A204.1 (cell line): ENCODE data around the gene LHFPL6.

Source experiments
- FAIRE-seq: peaks from 2 replicates; lab custom pipeline; 2012; peaks lifted over from hg19 to GRCh38; lab: Jason Lieb, UNC

The LHFPL6 gene

DNA sequence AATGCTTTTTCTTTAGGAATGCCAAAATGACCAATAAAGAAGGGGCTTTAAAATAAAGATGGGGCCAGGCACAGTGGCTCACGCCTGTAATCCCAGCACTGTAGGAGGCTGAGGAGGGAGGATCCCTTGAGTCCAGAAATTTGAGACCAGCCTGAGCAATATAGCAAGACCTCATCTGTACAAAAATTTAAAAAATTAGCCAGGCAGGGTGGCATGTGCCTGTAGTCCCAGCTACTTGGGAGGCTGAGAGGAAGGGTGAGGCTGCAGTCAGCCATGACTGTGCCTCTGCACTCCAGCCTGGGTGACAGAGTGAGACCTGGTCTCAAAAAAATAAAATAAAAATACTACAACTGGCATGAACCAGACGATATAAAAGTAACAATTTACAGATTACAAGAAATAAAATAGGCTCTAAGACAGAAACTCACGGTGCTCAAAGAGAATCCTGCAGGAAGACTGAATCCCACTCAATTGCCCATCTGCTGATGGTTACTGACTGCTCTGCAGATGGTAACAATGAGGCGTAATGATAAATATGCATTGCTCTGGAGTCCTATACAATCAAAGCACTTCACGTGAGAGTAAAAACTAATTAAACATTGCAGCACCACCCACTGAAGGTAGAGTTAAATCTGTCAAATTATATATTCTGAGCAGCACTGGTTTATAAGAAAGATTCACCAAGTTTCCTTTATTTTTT, 93.2 kb downstream of the LHFPL6 start:
- FAIRE-seq: no peak

DNA sequence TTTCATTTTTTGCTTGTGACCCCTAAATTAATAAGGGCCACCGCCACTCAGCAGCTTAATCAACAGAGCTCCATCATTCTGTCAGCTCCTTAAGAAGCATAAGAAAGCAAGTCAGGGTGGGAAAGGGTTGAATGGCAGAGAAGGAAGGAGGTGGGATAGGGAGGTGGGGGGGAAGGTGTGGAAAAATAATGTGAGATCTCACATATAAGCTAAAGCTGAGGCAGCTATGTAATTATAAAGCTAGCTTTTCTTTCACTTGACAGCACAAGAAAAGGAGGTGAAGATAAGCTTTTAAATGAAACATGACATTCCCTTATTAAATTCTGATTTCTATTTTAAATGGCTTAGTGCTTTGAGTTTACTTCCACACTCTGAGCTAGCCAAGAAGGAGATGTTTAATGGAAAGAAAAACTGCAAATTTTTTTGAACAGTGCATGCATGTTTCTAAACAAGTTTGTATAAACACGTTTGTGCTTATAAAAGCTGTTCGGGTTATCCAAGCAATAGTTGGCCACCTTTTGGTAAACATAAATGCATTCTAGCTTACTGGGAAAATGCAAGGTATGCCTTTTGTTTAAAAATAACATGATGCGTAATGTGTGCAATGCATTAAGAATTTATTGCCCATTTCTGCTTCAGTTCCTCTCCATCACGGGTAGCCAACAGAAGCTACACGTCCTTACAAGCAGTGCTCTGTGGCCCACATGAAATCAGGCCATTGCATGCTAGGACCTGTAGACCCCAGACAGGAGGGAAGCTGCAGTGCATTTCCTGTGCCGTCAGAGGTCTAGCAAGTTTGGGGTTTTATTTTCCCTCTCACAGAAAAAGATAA, 96.2 kb downstream of the LHFPL6 start:
- no peak for FAIRE-seq

DNA sequence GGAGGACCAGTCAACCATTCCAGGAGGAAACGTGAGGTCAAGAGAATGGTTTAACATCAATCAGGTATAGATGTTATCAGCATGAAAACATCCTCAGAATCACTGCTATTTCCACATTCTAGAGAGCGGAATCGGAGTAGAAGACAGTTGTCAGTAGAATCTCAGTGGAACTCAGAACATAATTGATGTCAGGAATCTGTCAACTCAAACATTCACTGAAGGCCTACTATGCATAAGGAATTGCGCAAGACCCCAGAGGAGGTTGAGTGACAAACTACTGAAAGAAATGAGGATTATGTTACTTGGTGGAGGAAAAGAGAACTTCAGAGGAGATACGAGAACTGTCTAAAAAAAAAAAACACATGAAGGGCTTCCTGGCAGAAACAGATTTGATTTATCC, 97.8 kb downstream of the LHFPL6 start:
- no peak for FAIRE-seq

DNA sequence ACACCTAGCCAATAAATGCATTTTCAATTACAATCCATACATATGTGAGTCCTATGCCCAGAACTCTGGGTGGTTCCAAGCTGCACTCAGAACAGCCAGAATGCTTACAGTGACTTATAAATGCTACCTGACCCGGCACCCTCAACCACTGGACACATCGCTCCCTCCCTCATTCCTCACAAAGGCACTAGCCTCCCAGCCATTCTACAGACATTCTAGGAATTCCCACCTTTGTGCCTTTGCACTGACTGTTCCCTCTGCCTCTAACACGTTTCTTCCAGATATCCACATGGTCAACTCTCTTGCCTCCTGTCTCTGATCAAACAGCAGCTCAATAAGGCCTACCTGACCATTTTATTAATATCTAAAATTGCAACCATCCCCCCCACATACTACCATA, 99.9 kb downstream of the LHFPL6 start:
- FAIRE-seq: no peak

DNA sequence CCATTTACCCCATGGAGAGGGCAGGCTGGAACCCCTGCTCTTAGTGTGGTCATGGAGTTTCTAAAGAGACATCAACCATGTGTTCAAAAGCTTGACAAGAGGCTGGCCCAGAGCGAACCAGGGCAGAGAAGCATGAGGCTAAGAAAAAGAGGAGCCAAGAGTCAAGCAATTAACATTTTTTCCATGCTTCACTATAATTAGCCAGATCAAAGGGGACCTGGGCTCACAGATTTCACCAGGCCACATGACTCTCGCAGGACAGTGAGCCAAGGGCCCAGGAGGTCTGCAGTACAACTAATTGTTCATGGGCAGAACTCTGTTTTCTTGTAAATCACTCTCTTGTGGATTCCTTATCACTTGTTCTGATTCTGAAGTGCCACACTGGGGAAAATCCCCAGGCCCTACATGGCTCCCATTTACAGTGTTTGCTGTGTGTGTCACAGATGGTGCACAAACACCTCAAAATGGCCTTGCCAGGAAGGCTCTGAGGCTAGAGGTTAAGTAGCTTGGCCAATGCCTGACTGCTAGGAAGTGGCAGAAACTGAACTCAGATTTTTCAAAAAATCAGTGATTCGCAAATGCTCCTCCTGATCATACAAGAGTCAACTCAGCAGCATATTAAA, 101.2 kb downstream of the LHFPL6 start:
- FAIRE-seq: no peak

DNA sequence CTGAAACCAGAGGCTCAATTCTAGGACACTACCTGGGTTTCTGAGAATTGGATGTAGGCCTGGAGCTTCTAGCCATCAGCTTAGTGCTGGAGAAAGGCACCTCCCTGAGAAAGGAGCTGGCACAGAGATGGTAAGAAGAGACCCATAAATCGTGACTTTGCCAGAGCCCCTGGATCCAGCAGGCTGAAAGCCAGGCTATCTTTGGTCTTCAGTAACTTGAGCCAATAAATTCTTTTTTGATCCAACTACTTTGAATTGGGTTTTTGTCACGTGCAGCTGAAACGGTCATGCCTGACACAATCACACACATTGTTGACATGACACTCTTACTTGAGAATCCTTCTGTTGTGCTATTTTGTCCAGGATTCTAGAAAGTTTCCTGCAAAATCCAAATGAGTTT, 103.4 kb downstream of the LHFPL6 start:
- no peak for FAIRE-seq

DNA sequence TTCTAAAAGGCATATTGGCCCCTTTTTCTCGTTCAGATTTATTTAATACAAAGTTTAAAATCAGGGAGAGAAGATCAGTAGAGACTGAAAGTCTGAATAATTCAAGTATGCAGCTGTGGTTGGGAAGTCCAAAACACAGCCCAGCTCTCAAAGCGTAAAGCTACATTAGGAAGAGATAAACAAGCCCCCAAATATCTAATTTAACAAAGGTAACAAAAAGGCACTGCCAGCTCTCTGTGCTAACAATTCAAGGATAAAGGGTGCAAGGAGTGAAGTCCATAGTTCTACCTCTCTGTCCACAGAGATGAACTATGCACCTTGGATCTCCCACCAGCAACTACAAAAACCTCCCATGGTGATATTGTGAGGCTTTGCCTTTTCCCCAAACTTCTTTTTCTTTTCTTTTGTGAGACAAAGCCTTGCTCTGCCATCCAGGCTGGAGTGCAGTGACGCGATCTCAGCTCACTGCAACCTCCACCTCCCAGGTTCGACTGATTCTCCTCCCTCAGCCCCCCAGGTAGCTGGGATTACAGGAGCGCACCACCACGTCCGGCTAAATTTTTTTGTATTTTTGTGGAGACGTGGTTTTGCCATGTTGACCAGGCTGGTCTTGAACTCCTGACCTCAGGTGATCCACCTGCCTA, 104.4 kb downstream of the LHFPL6 start:
- FAIRE-seq: no peak

DNA sequence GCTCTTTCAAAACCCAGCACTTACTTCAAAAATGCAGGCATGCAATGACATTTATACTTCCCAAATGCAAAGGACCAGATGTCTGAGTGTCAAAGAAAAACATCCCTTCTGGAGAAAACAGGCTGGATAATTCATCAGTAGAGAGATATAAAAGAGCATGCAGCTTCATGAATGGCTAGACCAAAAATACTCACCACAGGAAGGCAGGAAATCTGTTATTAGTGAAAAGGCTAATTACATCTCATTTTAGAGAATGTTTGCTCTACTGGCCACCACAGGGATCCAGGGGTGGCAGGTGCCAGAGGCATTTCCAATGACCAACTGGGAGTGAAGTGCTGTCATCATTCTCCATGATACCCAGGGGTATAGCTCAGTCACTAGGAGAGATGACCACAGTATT, 106.5 kb downstream of the LHFPL6 start:
- no peak for FAIRE-seq

DNA sequence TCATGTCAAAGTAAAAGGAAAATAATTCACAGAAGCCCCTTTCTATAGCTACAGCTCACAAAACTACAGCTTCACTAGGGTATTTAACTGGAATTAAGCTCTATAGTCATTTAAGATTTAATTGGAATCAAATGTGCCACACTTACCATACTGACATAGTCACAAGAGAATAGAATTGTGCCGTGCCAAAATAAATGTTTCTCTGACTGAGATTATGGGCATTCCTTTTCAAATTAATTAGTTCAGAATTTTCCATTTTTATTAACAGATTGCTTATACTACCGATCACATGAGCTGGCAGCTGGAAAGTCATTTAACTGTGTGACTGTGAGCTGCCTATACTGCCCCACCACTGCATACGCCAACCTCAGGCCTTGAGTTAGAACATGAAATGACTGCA, 108.4 kb downstream of the LHFPL6 start:
- FAIRE-seq: no peak

DNA sequence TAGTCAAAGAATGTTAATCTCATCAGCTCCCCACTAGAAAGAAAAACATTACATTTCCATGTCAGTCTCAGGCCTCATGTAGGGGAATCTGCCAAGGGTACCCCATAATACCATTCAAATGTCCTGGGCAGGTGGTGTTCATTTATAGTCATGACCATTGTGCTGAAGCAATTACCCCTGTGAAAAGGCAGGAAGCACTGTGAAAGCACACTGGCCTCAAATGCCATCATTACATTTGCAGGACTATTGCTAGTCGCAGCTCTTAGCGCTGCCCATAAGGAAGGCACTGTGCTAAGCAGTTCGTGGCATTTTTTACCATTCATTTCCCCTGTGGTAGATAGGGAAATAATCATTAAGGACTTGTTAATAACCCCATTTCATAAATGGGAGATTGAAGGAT, 109.0 kb downstream of the LHFPL6 start:
- FAIRE-seq: no peak

DNA sequence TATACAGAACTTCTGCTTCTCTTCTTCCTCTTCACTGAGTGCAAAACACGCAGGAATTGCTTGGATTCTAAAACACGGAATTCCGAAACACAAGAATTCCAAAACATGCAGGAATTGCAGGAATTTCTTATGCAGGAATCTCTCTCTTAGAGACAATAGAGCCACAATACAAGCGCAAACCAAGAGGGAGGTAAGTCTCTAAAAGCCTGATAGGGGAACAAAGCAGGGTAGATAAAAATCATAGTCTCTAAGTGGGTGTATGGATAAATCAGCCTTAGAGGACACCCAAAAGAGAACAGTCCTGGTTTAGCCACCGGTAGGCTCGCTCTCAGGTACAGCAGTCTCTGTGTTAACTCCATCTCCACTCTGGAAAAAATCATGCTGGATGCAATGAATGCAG, 112.9 kb downstream of the LHFPL6 start:
- FAIRE-seq: no peak

DNA sequence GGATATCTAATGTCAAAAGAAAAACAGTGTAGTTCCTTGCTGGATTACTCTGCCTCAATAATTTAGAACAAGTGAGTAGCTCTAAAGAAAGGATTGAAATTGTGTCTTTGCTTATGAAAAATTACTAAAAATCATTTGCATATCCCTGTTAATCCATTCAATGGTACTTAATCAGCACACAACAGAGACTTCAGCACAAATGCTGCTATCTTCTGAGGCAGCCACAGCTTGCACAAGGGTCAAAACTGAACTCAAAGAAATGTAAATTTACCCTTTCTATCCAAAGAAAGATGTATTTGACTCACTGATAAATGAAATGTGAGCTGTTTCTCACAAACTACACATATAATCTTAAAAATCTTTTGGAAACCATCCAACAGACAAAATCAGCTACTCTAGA, 116.2 kb downstream of the LHFPL6 start:
- FAIRE-seq: no peak

DNA sequence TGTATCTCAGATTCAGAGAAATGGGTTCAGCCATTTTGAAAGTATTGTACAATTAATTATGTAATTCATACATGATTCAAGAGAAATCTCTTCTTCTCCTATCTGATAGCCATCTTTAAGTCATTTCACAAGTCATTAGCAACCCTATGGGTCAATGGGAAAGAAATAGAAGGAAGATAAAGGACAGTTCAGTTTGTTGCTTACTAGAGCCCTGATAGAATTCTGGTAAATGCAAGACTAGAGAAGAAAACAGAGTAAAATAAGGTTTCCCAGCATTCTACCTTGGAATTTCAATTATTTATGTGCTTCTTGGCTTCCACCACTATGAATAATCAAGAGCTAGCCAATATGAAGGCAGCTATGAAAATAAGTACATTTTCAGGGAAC, 117.7 kb downstream of the LHFPL6 start:
- FAIRE-seq: no peak

DNA sequence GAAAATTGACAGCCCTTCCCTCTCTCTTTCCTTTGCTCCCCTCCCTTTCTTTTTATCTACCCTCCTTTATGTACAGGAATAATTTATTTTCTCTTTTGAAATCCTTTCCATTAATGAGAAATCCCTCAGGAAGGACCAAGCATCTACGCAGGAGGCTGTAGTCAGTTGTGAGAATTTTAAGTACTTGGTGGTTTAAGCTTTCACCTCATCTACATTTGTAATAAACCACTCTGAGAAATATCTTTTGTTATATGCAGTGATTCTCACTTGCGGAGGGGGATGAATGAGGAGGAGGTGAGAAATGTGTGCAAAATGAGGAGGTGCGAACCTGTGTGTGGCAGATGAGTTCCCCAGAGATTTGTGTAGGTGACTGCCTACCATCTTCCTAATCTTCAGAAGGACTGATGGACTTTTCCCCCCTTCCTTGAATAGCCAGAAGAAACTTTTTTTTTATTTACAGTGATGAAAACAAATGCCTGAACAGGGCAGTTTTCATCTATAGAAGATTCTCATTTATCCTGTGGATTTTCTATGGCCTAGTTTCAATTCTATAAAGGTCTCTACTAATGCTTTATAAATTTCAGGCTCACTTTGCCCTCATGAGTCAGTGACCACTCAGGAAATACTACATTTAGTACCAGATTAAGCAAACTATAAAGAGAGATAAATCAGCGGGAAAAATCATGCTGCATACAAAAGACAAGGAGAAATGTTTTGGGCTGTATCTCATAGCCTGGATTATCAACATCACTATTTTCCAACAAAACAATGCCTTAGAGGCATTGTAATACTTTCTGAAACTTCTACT, 118.3 kb downstream of the LHFPL6 start:
- FAIRE-seq: no peak

DNA sequence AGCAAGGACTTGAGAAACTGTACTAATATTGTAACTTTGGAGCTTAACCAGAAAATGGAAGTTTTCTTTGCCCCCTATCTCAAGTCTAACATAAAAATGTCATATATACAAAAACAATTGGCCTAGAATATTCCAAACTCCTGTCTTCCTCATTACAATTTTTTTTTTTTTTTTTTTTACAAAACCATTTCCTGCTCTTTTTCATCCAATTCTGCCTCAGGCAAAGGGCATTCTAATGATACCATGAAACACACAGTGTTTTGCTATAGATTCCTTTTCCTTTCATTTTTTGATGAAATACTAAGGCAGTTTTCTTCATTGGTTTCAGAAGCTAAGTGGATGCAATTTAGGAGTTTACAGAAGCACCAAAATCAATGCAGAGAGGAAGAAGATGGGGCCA, 119.7 kb downstream of the LHFPL6 start:
- FAIRE-seq: no peak

DNA sequence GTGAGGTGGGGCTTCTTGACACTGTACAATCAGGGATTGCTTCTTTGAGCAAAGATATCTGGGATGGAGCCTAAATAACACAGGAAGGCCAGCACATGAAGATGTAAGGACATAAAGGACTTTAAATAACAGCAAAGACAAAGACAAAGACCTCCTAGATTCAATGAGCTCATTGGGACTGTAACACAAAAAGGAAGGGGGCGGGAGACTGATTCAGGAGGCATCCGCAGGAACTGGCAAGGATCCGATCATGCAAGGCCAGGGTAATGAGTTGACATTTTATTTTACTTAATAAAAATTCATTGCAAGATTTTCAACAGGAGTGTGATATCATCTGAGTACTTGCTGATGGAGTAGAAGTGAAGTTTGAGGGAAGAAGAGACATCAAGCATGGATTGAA, 121.5 kb downstream of the LHFPL6 start:
- FAIRE-seq: no peak

DNA sequence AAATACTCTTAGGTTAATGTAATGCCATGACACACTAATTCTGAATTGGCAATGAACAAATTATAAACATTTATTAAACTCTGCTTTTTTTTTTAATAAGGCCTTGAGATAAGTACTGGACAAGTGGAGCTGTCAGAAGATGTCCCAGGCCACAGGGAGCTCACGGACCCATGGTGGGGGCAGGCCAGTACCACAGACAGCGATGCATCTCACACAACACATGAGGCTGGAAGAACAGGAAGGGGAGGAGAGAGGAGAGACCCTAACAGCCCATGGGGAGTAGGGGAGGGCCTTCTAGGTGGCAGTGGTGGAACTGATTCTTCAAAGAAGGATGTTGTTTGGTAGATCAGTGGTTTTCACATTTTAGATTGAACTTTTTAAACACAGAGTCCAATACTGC, 128.4 kb downstream of the LHFPL6 start:
- FAIRE-seq: no peak

DNA sequence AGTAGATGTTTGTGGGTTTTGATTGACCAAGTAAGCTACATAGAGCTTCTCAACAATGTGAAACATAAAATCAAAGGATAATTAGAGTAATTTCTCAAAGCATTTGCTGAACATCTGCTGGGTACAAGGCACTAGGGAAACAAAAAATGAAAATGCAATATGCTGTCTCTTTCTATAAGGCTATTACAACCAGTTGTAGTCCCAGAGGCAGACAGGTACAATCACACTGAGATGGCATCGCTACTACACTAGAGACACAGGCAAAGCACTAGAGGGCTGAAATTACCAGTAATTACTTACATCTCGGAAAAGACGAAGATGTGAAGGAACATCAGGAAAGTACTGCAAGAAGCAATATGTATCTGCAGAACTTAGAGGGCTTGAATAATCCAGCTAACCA, 133.3 kb downstream of the LHFPL6 start:
- no peak for FAIRE-seq

DNA sequence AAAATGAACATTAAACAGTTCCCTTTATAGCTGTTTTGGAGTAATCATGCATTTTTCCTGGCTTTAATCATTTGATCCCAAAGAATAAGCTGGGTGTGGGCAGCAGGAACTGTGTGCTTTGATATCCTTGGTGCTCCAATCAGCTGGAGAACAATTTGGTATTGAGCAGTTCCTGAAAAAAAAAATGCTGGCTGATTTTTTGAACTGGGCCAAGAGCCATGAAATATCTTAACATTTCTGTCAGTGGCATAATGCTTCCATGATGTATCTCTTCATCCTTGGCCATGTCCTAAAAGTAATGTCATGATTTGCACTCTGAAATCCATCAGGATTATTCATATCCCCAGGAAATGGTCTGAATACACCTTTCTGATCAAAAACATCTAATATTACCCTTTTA, 134.7 kb downstream of the LHFPL6 start:
- FAIRE-seq: no peak

DNA sequence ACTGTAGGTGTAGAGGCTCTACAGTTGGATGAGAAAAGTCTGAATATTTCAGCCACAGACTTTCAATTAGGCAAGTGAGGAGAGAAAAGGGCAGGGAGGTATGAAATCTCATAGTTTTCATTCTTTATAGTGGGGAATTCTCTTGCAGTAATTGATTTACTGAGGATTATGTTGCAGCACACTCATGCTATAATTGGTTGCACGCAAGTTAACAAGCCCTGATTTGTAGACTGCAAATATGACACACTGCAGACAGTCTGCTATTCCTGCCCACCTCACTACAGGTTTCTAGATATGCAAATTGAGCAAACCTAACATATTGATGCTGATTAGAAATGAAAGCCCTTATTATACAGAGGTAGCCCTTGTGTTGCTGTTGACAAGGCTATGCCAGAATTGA, 139.4 kb downstream of the LHFPL6 start:
- no peak for FAIRE-seq

DNA sequence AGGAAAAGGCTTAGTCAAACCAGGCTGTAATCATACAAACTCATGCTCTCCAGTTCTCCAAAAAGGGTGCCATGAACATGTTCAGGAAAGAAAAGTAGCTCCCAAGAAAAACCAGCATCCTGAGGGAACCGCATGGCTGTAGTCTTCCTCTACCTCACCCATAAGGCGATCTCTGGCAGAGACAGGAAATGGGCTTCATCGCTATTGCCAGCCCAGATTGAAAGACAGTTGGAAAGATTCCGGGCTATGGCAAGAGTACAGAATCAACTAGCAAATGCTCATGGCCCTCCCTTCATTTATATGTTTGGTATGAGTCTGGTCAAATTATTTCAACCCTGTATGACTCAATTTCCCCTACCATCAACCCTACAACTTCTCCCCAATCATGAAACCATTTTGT, 140.1 kb downstream of the LHFPL6 start:
- FAIRE-seq: no peak

DNA sequence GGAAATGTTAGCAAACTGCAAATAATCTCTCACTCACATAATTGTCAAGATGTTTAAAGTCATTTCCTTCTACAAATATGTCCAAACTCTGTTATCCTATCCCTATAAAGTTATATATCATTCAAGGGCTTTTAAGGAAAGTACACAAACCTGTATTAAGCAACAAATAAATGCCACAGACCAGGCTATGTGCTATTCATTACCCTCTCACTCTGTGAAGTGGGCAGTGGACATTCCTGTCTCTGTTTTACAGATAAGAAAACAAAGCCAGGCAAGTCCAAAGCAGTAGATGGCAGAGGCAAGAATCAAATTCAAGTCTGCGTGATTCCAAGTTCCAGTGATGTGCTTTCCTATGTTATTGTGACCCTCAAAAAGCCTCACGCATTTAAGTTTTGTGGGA, 140.6 kb downstream of the LHFPL6 start:
- no peak for FAIRE-seq
